ENCODE measurements around the gene SIGLEC8. TPM values are rescaled to one million over a fixed set of nuclear protein-coding genes. Genes with fewer than 3 reads are reported as not detected.

SIGLEC8 gene
- total RNA-seq, 2 experiments from 2014 or later: not detected

GRCh38 chr19:51479531-51480331 lies 21.5 kb upstream of the SIGLEC8 start:
- TF ChIP-seq, protein P1, sequence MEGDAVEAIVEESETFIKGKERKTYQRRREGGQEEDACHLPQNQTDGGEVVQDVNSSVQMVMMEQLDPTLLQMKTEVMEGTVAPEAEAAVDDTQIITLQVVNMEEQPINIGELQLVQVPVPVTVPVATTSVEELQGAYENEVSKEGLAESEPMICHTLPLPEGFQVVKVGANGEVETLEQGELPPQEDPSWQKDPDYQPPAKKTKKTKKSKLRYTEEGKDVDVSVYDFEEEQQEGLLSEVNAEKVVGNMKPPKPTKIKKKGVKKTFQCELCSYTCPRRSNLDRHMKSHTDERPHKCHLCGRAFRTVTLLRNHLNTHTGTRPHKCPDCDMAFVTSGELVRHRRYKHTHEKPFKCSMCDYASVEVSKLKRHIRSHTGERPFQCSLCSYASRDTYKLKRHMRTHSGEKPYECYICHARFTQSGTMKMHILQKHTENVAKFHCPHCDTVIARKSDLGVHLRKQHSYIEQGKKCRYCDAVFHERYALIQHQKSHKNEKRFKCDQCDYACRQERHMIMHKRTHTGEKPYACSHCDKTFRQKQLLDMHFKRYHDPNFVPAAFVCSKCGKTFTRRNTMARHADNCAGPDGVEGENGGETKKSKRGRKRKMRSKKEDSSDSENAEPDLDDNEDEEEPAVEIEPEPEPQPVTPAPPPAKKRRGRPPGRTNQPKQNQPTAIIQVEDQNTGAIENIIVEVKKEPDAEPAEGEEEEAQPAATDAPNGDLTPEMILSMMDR (IDR thresholded peaks at IDR 0.05): no peak
- Mint-ChIP-seq H3K27ac (no peak overlapping the region), H3K36me3 (ENCODE audit: low read depth) (no peaks in the 10 kb centered on the region), H3K27me3 (peaks cover 52% of the 10 kb centered on the region), H3K4me3 (no peak overlapping the region), H3K9me3 (no peaks in the 10 kb centered on the region), H3K4me1 (ENCODE audit: low read depth) (no peaks in the 10 kb centered on the region)
- H3K4me3 ChIP-seq (ENCODE audit: low read length): no peak overlapping the region
- no peak overlapping the region for H3K27ac ChIP-seq (ENCODE audit: low read depth in 1 of 2, low read length in 2 of 2)
- H3K36me3 ChIP-seq (ENCODE audit: insufficient read depth, low read length): no peaks in the 10 kb centered on the region
- DNase-seq (no peak), ATAC-seq (ENCODE audit: poor library complexity) (no peak)
- CTCF ChIA-PET: no interaction called here
- H3K4me1 ChIP-seq (ENCODE audit: insufficient read depth, low read length): no peaks in the 10 kb centered on the region
- POLR2A ChIA-PET: no interaction called here
- H3K27me3 ChIP-seq (ENCODE audit: control insufficient read depth in 1 of 2, insufficient read depth in 2 of 2, low read length in 2 of 2): peaks cover 4 to 16% of the 10 kb centered on the region in 2 experiments
- intact Hi-C loops (cut with DNase I, micrococcal nuclease): no loop called here
- H3K9me3 ChIP-seq (ENCODE audit: control insufficient read depth in 1 of 2, insufficient read depth in 1 of 2, low read length in 2 of 2): no peaks in the 10 kb centered on the region

DNA sequence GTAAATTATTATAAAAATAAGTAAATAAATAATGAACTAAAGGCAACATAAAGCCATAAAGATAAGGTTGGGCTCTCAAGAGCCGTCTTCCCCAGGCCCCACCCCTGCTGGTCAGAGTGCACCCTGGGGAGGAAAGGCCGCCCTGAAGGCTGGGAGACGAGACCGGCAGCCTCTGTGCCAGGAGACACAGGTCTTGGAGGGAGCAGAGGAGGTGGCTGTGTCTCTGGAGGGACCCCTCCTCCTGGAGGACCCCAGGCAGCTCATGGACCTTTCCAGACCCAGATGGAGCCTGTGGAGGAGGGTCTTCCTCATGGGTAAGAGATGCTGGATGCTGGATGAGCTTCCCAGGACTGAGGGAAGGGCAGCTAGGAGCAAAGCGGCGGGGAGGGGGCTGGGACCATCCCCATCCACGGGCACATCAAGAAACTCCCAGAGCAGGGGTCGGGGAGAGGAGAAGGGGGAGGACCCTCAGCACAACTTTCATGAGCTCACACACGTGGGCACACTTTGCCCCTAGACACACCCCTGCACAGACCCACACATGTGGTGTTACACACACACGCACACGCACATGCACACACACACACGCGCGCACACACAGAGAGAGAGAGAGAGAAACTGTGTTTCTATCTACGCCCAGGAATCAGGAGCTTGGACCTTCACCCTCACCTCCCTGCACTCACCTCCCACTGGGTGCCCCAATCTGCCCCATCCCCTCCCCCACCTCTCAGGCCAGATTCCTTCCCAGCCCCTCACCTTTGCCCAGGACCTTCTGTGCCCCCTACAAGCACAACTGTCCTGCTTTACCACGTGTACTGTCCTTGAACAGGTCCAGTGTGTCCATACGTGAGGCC lies 20.4 kb upstream of the SIGLEC8 start, which contains the start of gene CEACAM18:
CEACAM18 (plus strand) TSS at position 159 of the 854 bp plus-strand sequence.
- intact Hi-C loops (cut with DNase I, micrococcal nuclease): no loop called here
- H3K9me3 ChIP-seq (ENCODE audit: control insufficient read depth in 1 of 2, insufficient read depth in 1 of 2, low read length in 2 of 2): no peaks in the 10 kb centered on the region
- H3K36me3 ChIP-seq (ENCODE audit: insufficient read depth, low read length): no peaks in the 10 kb centered on the region
- Mint-ChIP-seq H3K4me1 (ENCODE audit: low read depth) (no peaks in the 10 kb centered on the region), H3K27ac (no peak within 1 kb of the TSS), H3K36me3 (ENCODE audit: low read depth) (no peaks in the 10 kb centered on the region), H3K27me3 (peaks cover 54% of the 10 kb centered on the region), H3K9me3 (no peaks in the 10 kb centered on the region), H3K4me3 (no peak within 1 kb of the TSS)
- no peak for DNase-seq
- POLR2A ChIA-PET: no interaction called here
- TF ChIP-seq, protein P1 (IDR thresholded peaks at IDR 0.05): no peak
- no peak within 1 kb of the TSS for H3K4me3 ChIP-seq (ENCODE audit: low read length)
- CTCF ChIA-PET: no interaction called here
- peaks cover 3 to 19% of the 10 kb centered on the region in 2 experiments for H3K27me3 ChIP-seq (ENCODE audit: control insufficient read depth in 1 of 2, insufficient read depth in 2 of 2, low read length in 2 of 2)
- H3K27ac ChIP-seq (ENCODE audit: low read depth in 1 of 2, low read length in 2 of 2): no peak within 1 kb of the TSS
- ATAC-seq (ENCODE audit: poor library complexity): no peak
- no peaks in the 10 kb centered on the region for H3K4me1 ChIP-seq (ENCODE audit: insufficient read depth, low read length)

GRCh38 chr19:51477344-51477743 lies 19.1 kb upstream of the SIGLEC8 start:
- no peaks in the 10 kb centered on the region for H3K36me3 ChIP-seq (ENCODE audit: insufficient read depth, low read length)
- POLR2A ChIA-PET: interaction anchor here (0.7 kb wide), 1 partner anchor 39 kb away, joined by 3 read pairs; no protein-coding TSS in a partner anchor
- ATAC-seq (ENCODE audit: poor library complexity) (no peak), DNase-seq (no peak)
- no peak overlapping the region for H3K4me3 Mint-ChIP-seq
- H3K36me3 Mint-ChIP-seq (ENCODE audit: low read depth): no peaks in the 10 kb centered on the region
- H3K27me3 ChIP-seq (ENCODE audit: control insufficient read depth in 1 of 2, insufficient read depth in 2 of 2, low read length in 2 of 2): peaks cover 8% of the 10 kb centered on the region in 2 experiments
- no peaks in the 10 kb centered on the region for H3K9me3 Mint-ChIP-seq
- peaks cover 53% of the 10 kb centered on the region for H3K27me3 Mint-ChIP-seq
- CTCF ChIA-PET: no interaction called here
- no peaks in the 10 kb centered on the region for H3K4me1 Mint-ChIP-seq (ENCODE audit: low read depth)
- no peak overlapping the region for H3K27ac Mint-ChIP-seq
- H3K4me1 ChIP-seq (ENCODE audit: insufficient read depth, low read length): no peaks in the 10 kb centered on the region
- H3K27ac ChIP-seq (ENCODE audit: low read depth in 1 of 2, low read length in 2 of 2): no peak overlapping the region
- H3K4me3 ChIP-seq (ENCODE audit: low read length): no peak overlapping the region
- TF ChIP-seq, protein P1 (IDR thresholded peaks at IDR 0.05): no peak
- intact Hi-C loops (cut with DNase I, micrococcal nuclease): no loop called here
- H3K9me3 ChIP-seq (ENCODE audit: control insufficient read depth in 1 of 2, insufficient read depth in 1 of 2, low read length in 2 of 2): no peaks in the 10 kb centered on the region
